Activated CD8-positive, alpha-beta T cell treated with anti-CD3 and anti-CD28 coated beads for 36 hours (primary cell): ENCODE data around the gene PLA2G2F. TPM values are rescaled to one million over a fixed set of nuclear protein-coding genes. Genes with fewer than 3 reads are reported as not detected.

Experiments
- ATAC-seq: fragments of 200-7000 bp; cut with Tn5 transposase; one replicate; pipeline ENCODE4 v1.10.0; 2021; ENCODE audit warnings: mild to moderate bottlenecking, moderate library complexity
- CTCF ChIA-PET: fragments of 350-600 bp; sonication (Branson Sonifier 250); formaldehyde crosslinking; loops from one replicate; lab custom pipeline; 2021; ENCODE audit warnings: antibody characterized with exemption; lab: Charles Lee
- POLR2A ChIA-PET: fragments of 350-600 bp; sonication (Branson Sonifier 250); formaldehyde crosslinking; loops from one replicate; lab custom pipeline; 2021; ENCODE audit warnings: antibody characterized with exemption; lab: Charles Lee
- DNase-seq: peaks from one replicate; pipeline ENCODE4 v3.0.0-alpha.2; 2020
- H3K27ac Mint-ChIP-seq: one replicate; pipeline ENCODE4 v1.8.0; 2021; ENCODE audit warnings: mild to moderate bottlenecking, mixed read lengths
- H3K27me3 Mint-ChIP-seq: one replicate; pipeline ENCODE4 v1.8.0; 2021; ENCODE audit warnings: mixed read lengths
- H3K36me3 Mint-ChIP-seq: one replicate; pipeline ENCODE4 v1.8.0; 2021; ENCODE audit warnings: low read depth, mixed read lengths
- H3K4me1 Mint-ChIP-seq: one replicate; pipeline ENCODE4 v1.8.0; 2021; ENCODE audit warnings: low read depth, mixed read lengths
- H3K4me3 Mint-ChIP-seq: one replicate; pipeline ENCODE4 v1.8.0; 2021; ENCODE audit warnings: mild to moderate bottlenecking, moderate library complexity, mixed read lengths
- H3K9me3 Mint-ChIP-seq: one replicate; pipeline ENCODE4 v1.8.0; 2021; ENCODE audit warnings: mixed read lengths
- intact Hi-C: fragments of 100-400 bp; cut with micrococcal nuclease; formaldehyde crosslinking; loops from one replicate; pipeline ENCODE4 v1.10.0; 2022
- total RNA-seq, 2 experiments: library from RNA; stranded (reverse); gene quantifications; one replicate each; pipeline ENCODE4 v1.2.3, GENCODE V29; 2021
- TF ChIP-seq, protein P1 (sequence below): fragments of 200-600 bp; IDR thresholded peaks from one replicate; pipeline ENCODE4 v1.8.0; 2022; ENCODE audit warnings: antibody characterized with exemption, mild to moderate bottlenecking

PLA2G2F gene
- total RNA-seq, 2 experiments from 2014 or later = not detected

DNA sequence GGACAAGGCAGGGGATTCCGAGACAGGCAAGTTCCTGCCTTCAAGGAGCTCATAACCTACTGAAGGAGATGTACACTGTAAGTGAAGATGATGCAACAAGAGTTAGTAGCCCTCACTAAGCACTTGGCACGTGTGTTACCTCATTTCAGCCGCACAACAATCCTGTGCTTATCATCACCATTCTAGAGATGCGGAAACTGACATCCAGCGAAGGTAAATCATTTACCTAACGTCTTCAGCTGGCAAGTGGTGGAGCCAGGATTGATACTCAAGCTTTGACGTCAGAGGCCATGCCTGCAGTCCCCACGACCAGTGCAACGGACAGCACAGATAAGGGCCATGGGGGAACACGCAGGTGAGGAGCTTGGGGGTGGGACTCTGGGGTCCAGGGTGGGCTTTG is 43.9 kb downstream of the PLA2G2F start:
- no peak for ATAC-seq
- intact Hi-C loops = no loop called here
- POLR2A ChIA-PET = interaction anchor here (0.9 to 1.6 kb wide), 3 partner anchors 8 to 17 kb away, joined by 3 read pairs; no protein-coding TSS in a partner anchor

DNA sequence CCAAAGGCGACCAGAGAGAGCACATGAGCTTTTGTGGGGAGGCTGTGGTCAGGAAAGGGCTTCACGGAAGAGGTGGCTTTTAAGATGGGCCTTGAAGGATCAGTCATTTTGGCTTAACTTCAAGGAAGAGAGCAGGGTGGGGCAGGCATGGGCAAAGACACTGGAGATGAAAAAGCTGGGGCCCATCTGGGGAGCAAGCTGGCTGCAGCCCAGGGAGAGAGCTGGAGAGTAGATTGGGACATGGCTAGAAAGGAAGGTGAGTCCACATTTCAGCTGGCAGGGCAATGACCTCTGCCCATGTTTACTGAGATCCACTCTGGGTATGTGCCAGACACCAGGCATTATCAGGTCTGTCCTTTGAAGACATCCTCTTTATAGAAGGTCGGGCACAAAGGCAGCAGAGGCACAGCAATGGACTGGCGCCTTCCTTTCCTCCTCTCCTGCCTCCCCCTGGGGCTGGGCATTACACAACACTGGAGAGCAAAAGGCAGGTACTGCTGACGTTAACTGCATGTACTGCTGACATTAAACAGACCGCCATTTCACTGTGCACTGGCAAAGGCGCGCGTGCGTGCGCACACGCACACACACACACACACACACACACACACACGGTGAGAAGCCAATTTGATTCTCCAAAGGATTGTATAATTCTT is 44.6 kb downstream of the PLA2G2F start:
- ChIA-PET CTCF (interaction anchor here (1.1 to 4.3 kb wide), 3 partner anchors 11 to 32 kb away, joined by 3 to 22 read pairs (median 5); no protein-coding TSS in a partner anchor), POLR2A (interaction anchor here (0.9 to 1.6 kb wide), 4 partner anchors 9 to 18 kb away, joined by 3 to 5 read pairs (median 3); no protein-coding TSS in a partner anchor)
- TF ChIP-seq, protein P1, sequence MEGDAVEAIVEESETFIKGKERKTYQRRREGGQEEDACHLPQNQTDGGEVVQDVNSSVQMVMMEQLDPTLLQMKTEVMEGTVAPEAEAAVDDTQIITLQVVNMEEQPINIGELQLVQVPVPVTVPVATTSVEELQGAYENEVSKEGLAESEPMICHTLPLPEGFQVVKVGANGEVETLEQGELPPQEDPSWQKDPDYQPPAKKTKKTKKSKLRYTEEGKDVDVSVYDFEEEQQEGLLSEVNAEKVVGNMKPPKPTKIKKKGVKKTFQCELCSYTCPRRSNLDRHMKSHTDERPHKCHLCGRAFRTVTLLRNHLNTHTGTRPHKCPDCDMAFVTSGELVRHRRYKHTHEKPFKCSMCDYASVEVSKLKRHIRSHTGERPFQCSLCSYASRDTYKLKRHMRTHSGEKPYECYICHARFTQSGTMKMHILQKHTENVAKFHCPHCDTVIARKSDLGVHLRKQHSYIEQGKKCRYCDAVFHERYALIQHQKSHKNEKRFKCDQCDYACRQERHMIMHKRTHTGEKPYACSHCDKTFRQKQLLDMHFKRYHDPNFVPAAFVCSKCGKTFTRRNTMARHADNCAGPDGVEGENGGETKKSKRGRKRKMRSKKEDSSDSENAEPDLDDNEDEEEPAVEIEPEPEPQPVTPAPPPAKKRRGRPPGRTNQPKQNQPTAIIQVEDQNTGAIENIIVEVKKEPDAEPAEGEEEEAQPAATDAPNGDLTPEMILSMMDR = no peak
- no peak overlapping the region for H3K4me3 Mint-ChIP-seq
- intact Hi-C loops = no loop called here
- no peak for DNase-seq
- peaks cover 7% of the 10 kb centered on the region for H3K27me3 Mint-ChIP-seq
- H3K9me3 Mint-ChIP-seq = peaks cover 10% of the 10 kb centered on the region
- H3K4me1 Mint-ChIP-seq = peaks cover 39% of the 10 kb centered on the region
- H3K36me3 Mint-ChIP-seq = peaks cover 4% of the 10 kb centered on the region
- no peak for ATAC-seq
- no peak overlapping the region for H3K27ac Mint-ChIP-seq

More for the DNA sequence above, 43.9 kb downstream of the PLA2G2F start:
- CTCF ChIA-PET = interaction anchor here (1.1 to 4.3 kb wide), 2 partner anchors 12 to 33 kb away, joined by 3 to 22 read pairs; no protein-coding TSS in a partner anchor
- TF ChIP-seq, protein P1 = no peak
- Mint-ChIP-seq H3K27ac (no peak overlapping the region), H3K4me1 (peaks cover 33% of the 10 kb centered on the region), H3K9me3 (peaks cover 10% of the 10 kb centered on the region), H3K36me3 (peaks cover 4% of the 10 kb centered on the region), H3K27me3 (peaks cover 2% of the 10 kb centered on the region), H3K4me3 (no peak overlapping the region)
- DNase-seq = no peak

DNA sequence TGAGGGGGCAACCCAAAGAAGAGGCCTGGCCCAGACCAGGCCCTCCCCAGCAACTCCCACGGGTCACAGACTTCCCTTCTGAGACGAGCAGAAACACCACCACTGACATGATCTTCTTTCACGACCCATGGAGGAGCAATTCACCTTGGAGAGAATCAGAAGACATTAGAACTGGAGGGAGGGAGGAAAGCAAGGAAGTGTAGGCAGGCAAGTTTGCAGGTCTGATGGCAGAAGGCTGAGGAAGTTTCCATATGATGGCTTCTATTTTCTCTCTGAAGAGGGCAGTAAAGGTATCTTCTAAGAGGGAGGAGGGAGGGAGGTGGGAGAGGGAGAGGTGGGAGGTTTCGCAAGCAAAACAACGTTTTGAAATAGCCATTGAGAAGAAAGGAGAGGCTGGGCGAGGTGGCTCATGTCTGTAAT is 45.4 kb downstream of the PLA2G2F start:
- intact Hi-C loops = no loop called here
- CTCF ChIA-PET = interaction anchor here (1.8 to 4.3 kb wide), 2 partner anchors 11 to 14 kb away, joined by 5 to 22 read pairs; no protein-coding TSS in a partner anchor

GRCh38 chr1:20184997-20185833 is 46.1 kb downstream of the PLA2G2F start:
- ATAC-seq (peak; percentile 52), DNase-seq (peak; percentile 87)
- Mint-ChIP-seq H3K9me3 (no peaks in the 10 kb centered on the region), H3K4me3 (peak overlapping the region; percentile 75), H3K4me1 (peaks cover 39% of the 10 kb centered on the region), H3K27me3 (peaks cover 15% of the 10 kb centered on the region), H3K36me3 (peaks cover 2% of the 10 kb centered on the region), H3K27ac (peak overlapping the region; percentile 90)
- ChIA-PET CTCF (interaction anchor here (1.8 to 4.3 kb wide), 2 partner anchors 10 to 15 kb away, joined by 5 to 22 read pairs; no protein-coding TSS in a partner anchor), POLR2A (no interaction called here)
- TF ChIP-seq, protein P1 = no peak
- intact Hi-C loops = no loop called here

More for the DNA sequence above, 45.4 kb downstream of the PLA2G2F start:
- TF ChIP-seq, protein P1 = no peak
- peak overlapping the region; percentile 51 for H3K27ac Mint-ChIP-seq
- DNase-seq = peak; percentile 17
- H3K9me3 Mint-ChIP-seq = peaks cover 6% of the 10 kb centered on the region
- H3K4me3 Mint-ChIP-seq = no peak overlapping the region
- peaks cover 39% of the 10 kb centered on the region for H3K4me1 Mint-ChIP-seq
- H3K27me3 Mint-ChIP-seq = peaks cover 13% of the 10 kb centered on the region
- H3K36me3 Mint-ChIP-seq = peaks cover 4% of the 10 kb centered on the region
- ATAC-seq = no peak
- POLR2A ChIA-PET = interaction anchor here (1.0 kb wide), 1 partner anchor 11 kb away, joined by 5 read pairs; no protein-coding TSS in a partner anchor
